Pulmonary artery endothelial cell (primary cell): Measurements from ENCODE around the gene PPFIA1. TPM values are rescaled to one million over a fixed set of nuclear protein-coding genes. Genes with fewer than 3 reads are reported as not detected.

ENCODE experiments used
- DNase-seq: peaks from one replicate; pipeline ENCODE4 v3.0.0-alpha.2; 2011; ENCODE audit warnings: low read depth, low spot score
- total RNA-seq: library from RNA; depleted of rRNA; stranded (reverse); fragments of >200 nt; gene quantifications from 2 replicates; pipeline ENCODE4 v1.2.3, GENCODE V29; 2014

Gene PPFIA1
- total RNA-seq, 1 donor from 2014 or later, result 31.3 TPM

DNA sequence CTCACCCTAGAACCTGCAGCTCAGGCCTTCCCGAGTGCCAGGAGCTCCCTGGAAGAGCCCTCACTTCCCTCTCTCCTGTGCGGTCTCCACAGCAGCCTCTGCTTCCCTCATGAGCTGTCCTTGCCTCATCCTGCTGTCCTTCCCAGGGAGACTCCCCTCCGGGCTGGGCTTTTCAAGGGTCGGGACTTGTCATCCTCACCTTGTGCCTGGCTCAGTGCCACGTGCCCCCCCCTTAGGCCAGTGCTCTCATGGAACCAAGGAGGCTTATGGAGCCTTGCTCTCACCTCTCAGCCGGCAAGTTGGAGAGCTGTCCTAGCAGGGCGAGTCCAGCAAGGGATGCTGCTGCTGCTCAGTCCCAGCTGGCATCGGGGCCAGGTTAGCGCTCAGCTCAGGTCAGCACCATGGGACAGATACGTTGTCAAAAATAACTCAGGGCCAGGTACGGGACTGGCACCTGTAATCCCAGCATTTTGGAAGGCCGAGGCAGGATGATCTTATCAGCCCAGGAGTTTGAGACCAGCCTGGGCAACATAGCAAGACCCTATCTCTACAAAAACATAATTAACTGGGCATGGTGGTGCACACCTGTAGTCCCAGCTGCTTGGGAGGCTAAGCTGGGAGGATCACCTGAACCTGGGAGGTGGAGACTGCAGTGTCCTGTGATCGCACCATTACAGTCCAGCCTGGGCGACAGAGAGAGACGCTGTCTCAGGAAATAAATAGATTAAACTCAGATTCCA is 141.4 kb downstream of the PPFIA1 start:
- DNase-seq, result no peak

DNA sequence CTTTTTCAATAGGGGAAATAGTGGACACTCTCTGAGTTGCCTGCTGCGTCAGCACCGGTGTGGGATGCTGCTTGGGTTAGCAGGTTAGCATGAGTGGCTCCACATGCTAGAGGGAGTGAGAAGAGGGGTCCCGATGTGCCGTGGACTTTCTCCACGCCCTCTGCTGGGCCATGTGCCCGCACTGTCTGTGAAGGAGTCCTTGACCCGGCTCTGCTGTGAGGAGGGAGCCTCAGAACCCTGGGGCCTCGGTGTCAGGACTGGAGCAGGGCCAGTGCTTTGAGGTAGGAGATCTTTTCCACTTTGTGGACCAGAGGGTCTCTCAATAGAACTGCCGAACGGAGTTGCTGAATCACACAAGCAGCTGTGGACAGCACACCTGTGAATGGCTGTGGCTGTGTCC is 142.7 kb downstream of the PPFIA1 start:
- no peak for DNase-seq

DNA sequence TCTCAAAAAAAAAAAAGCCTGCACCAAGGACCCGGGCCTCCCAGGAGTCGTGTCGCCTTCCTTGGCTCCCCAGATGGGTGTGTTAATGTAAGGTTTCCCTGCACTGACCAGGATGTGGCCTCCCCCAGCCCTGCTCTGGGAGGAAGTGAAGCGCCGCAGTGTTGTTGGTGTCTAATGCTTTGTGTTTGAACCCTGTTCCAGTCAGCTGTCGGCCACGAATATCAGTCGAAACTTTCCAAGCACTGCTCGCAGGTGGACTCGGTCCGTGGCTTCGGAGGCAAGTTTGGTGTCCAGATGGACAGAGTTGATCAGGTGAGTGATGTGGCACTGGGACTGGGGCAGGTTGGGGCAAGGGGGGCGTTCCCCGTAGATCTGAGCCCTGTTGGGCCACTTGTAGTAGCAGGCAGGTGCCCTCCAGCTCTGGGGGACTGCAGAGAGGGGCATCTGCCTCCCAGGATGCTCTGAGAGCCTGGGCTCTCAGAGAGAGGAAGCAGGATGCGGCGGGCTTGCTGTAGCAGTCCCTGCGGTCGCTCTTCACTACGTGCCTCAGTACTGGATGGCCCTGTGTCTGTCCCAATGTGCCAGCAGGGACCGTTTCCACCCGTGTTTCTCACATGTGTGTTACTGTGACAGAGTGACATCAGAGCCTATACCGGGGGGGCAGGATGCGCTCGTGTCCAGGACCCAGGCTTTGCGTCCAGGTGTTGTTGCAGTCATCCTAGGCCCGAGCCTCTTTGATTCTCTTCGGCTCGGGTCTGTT is 144.0 kb downstream of the PPFIA1 start:
- no peak for DNase-seq

DNA sequence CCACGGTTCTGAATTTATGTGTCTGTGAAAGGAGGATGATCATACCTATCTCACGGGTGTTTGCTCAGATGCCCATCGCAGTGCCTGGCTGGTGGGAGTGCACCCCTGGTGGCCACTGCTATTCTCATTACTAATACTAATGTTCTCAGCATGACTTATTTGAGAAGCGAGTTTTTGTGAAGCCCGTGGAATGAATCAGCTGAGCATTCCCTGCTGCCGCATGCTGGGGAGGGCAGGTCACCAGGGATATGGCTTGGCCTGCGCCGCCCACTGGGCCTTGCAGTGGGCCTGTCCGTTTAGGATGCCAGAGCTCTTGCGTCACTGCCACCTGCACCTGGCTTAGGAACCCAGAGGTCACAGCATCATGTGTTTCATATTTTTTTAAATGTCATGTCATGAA is 144.7 kb downstream of the PPFIA1 start:
- DNase-seq, result no peak

DNA sequence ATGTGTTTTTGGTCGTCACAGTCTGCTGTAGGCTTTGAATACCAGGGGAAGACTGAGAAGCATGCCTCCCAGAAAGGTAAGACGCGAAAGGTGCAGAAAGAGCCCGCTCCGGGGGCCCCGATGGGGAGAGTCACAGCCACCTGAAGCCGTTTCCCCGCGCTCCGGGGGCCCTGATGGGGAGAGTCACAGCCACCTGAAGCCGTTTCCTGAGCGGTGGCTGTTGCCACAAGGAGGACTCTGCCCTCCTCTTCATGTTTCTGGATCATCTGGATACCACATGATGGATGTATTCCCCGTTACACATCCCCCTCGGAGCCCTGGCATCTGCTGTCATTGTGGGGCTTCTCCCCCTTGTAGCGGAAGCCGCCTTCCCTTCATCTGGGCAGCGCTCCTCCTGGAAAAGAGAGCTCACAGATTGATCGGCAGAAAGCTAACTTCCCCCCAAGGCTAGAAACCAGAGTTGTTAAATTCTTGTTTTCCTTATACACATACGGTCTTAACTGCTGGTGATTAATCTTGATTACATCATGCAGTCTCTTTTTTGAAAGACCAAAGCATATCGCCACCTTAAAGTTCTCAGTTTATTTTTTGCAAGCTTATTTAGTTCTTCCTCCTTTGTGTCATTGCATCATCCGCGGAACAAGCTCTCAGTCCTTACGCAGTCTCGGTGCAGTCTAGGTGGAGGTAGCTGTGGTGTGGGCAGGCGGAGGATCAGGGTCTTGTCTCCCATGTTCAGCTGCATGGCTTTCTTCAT is 145.3 kb downstream of the PPFIA1 start:
- no peak for DNase-seq

DNA sequence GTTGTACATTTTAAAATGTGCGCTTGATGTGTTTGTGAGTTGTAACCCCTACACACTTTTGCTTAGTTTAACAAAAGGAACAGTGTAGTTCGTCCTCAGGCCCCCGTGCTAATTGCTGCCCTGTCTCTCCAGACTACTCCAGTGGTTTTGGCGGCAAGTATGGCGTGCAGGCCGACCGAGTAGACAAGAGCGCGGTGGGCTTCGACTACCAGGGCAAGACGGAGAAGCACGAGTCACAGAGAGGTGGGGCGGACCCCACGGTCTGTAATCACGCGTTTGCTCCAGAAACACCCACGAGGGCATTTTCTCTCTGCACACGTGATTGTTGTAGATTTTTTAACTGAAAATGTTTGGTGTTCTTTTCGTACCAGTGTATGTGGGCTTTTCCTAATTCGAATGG is 146.4 kb downstream of the PPFIA1 start:
- no peak for DNase-seq

DNA sequence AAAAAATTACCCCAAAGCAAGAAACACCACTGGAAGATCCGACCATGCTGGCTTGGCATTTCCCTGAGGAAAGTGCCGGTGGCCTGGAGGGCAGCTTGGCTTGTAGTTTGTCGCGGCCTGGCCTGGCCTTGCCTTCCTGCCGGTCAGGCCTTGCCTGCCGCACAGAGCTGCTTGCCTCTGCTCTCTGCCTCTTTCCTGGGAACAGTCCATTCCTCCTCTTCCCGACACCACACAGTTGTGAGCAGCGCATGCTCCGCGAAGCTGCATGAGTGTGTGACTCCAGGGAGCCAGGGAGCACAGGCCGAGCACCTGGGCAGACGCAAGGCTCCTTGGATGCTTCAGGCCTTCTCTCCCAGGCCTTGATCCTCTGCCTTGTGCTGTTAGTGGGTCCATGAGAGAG is 147.6 kb downstream of the PPFIA1 start:
- no peak for DNase-seq

DNA sequence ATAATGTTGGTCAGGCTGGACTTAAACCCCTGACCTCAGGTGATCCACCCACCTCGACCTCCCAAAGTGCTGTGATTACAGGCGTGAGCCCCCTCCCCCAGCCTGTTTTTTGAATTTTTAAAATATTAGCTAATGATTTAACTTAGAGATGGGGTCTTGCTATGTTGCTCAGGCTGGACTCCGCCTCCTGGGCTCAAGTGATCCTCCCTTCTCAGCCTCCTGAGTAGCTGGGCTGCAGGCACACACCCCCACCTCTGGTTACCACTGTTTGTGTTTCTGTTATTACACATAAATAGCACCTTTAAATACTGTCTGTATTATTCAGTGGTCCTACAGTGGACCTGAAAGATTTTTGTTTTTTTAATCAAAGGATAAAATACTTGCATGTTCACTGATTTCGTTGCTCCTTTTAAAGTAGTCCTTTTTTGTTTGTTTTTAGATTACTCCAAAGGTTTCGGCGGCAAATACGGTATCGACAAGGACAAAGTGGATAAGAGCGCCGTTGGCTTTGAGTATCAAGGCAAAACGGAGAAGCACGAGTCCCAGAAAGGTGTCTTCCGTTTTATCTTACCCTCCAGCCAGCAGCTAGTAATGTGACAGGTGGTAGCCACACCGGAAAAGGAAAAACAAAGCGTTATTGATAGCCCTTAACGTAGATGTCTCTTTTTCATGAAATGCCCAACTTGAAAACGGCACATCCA is 149.0 kb downstream of the PPFIA1 start:
- no peak for DNase-seq

DNA sequence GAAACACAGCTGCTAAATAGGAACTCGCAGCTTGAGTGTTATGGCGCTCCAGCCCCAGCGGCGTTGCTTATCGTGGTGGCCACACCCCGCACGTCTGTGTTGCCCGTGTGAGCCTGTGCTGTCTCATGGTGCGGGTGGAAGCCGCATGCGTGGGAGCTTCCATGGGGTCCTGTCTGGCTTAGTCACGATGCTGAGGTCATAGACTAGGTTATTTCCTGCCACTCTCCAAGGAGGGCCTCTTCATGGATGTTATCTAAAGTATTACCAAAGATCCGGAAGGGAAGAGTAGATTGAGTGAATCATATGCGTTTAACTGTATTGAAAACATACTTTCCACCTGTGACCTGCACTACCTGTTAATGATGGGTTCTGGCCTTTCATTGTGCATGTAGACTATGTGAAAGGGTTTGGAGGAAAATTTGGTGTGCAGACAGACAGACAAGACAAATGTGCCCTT is 149.5 kb downstream of the PPFIA1 start:
- DNase-seq, result no peak

DNA sequence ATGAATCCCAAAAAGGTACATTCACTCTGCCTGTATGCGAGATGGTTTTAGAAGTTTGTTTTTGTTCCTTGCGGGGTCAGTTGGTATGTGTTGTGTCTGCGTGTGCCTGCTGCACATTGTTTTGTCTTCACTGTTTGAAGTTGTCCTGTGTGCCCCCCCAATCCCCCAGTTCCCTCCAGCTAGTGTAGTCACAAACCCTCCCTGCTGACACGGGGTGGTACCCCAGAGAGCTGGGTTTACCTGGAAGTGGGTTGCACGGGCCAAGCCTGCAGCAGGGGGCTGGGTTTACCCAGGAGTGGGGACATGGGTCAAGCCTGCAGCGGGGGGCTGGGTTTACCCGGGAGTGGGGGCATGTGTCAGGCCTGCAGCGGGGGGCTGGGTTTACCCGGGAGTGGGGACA is 150.0 kb downstream of the PPFIA1 start:
- no peak for DNase-seq

DNA sequence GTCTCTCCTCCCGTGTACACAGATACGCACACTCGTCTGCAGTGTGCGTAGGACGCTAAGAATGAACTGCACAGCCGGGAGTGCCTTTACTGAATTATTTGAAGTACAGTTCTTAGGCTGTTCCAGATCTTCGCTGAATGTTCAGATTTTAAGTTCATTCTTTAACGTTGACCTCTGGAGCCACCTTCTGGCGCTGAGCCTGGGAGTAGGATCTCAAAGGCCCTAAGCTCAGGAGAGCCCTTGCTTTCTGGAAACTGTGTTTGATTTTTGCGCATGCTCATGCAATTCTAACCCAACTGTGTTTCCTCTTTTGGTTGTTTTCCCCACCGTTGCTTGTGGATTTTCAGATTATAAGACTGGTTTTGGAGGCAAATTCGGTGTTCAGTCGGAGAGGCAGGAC is 150.6 kb downstream of the PPFIA1 start:
- no peak for DNase-seq

DNA sequence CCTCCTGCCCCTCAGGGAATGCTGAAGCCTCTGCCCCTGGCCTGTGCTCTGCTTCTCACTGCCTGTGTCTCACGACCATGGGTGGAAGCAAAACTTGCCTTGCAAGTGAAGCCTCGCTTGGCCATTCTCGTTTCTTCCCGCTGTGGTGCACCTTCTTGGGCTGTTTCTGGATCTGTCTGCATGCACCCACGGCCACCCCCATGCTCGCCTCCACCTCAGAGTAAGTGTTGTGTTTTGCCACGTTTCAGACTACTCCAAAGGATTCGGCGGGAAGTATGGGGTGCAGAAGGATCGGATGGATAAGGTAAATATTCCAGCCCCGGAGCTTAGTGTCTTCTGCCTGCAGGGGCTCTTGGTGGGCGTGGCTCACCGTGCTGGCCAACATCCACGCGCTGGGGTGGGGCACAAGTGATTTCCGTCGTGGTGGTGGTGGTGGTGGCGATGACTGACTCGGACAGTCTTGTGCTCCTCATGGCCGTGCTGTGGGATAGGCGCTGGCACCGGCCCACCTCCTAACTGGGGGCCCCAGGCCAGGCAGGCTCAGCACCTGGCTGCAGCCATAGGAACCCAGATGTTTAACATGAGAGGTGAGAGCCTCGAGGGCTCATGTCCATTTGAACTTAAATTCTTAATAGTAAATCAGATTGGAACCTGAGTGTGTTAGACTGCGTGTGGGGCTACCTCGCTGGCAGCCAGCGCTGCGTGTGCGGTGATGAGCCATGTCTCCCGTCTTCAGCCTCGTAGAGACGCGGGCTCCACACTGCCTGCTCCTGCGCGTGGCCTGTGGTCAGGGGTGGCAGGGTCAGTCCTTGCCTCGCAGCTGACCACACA is 152.4 kb downstream of the PPFIA1 start:
- no peak for DNase-seq

DNA sequence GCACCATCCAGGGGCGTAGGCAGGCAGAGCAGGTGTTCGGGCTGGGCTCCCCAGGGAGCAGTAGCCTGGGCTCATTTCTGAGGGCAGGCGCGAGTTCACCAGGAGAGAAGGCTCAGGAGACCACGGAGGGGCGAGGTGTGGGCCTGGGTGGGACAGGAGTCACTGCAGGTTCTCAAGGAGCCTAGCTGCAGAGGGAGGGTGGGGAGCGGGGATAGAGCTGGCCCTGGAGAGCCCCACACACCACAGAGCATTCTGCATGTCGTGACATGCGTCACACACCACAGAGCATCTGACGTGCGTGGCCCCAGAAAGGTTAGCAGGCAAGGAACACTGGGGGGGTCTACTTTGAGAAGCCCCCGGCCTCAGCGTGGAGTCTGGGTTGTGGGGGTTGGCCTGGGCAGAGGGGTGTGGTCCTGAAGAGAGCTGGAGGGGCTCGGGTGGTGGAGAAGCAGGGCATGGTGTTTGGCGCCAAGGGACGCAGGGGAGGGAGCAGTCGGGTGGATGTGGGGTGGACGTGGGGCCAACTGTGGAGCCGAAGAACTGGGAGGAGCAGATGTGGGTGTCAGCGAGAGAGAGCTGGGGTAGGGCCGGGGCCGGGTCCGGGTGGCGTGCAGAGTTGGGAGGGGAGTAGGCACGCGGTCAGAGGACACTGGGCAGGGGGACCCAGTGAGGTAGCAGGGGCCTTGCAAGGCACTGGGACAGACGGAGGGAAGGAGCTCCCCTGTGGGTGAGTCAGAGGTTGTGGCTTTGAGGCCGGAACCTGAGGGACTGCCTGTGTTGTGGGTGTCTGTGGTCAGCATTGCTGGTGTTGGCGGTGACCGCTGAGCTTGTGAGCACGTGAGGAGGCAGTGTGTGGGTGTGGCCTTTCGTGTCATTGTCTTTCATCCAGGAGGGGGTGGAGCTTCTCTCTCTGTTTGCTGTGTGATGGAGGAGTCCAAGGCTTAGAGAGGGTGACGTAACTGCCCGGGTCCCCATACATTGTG is 153.3 kb downstream of the PPFIA1 start:
- no peak for DNase-seq

DNA sequence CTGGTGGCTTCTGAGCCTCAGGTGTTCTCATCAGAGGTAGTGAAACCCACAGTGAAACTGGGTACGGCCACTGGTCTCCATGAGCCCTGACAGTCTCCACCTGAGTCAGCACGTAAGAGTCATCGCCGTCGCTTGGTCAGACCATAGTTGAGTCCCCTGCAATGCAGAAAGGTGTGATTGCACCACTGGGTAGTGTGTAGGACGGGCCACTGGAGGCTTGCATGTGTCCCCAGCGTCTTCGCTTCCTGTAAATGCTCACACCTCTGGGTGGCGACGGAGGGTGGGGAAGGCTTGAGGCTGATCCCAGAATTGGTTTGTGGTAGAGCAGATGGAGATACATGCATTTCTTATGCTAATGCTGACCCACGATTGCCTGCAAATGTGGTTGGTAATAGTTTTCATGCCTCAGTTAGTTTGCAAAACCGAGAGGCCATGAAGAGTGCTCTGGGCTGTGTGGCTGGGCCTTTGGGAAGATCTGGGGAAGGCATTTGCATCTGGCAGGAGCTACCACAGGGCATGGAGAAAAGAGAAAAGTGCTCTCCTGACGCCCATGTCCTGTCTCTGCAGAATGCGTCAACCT is 154.4 kb downstream of the PPFIA1 start:
- no peak for DNase-seq

DNA sequence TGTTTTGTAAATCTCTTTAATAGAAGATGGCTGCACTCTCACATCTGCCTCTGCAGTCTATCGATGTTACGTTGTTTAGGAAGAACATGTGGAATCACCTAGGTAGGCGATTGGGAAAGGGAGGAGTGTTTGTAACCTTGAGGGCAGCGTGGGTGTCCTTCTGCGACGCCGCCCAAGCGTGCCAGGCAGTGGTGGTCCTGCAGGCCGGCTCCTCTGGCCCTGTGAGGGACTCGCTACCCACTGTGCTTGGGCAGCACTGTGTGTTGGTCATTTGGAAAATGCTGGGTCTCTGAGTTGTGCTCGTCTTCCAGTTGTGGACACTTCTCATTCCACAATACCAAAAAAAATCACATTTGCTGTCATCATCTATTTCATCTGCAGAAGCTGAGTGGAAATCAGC is 156.9 kb downstream of the PPFIA1 start:
- no peak for DNase-seq

DNA sequence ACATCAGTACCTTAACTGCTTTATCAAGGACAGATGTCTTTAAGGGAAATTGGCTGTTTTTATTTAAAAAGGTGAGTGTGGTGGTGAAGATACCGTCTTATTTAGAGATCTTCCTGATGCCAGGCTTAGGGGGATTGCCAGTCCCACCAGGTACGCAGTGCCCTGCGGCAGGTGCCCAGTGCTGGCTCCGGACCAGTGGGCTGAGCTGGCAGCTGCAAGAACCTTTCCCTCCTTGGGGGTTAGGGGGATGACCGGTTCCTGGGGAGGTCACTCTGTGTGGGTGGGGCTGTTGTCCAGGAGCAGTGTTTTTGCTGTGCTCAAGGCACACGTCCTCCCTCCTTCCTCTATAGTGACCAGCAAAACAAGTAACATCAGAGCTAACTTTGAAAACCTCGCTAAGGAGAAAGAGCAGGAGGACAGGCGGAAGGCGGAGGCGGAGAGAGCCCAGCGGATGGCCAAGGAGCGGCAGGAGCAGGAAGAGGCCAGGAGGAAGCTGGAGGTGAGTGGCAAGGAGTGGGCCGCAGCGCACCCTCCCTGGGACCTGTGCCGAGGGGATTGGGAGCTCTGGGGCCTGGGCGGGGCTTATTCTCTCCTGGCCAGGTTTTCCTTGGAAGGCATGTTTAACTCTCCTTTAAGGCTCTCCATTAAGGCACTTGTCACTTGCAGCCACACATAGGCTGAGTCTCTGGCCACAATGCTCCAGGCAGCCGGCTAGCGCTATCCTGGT is 158.4 kb downstream of the PPFIA1 start:
- no peak for DNase-seq

DNA sequence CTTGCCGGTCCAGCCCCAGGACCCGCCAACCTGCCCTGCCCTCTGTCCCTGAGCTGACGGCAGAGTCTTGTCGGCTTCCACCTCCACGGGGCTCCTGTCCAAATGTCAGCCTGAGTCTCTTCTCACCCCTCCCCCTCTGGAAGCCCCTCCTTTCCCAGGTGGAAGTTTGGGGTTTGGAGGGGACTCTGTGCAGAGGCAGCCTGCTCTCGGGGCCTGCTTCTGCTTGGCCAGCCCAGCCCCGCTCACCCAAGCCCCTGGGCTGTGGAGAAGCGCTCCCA is 158.9 kb downstream of the PPFIA1 start:
- DNase-seq, result no peak

DNA sequence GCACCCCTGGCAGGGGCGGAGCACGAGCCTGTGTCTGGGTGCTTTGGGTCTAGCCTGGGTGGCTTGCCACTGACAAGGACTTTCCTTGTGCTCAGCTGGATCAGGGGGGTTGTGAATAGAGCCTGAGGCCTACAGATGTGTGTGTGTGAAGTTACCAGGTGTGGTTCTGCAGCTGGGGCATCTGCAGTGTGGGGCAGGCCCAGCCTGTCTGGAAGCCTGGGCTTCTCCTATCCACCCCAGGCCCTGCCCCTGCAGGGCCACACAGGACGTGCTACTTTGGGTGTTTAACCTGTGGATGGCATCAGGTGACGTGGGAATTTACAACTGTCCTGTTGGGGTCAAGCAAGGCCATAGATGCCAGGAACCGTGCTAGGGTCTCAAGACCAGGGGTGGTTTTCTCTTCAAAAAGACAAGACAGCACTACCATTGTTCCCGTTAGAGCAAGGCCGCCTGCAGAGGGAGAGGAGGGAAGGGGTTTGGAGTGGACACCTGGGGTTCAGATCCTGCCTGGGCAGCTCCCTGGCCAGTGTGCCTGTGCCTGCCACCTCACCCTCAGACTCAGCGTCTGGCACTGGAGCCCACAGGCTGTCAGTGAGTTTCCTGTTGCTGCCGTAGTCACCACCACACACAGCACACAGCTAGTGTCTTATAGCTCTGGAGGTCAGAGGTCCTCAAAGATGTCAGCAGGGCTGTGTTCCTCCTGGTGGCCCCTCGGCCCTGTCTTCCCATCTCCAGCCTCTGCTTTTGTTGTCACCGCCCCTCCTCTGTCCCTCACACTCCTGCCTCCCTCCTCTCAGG is 159.4 kb downstream of the PPFIA1 start:
- no peak for DNase-seq
